ENCODE measurements around the gene CNTN2. TPM values are rescaled to one million over a fixed set of nuclear protein-coding genes. Genes with fewer than 3 reads are reported as not detected.

CNTN2 gene
- total RNA-seq, 2 experiments from 2014 or later = not detected

DNA sequence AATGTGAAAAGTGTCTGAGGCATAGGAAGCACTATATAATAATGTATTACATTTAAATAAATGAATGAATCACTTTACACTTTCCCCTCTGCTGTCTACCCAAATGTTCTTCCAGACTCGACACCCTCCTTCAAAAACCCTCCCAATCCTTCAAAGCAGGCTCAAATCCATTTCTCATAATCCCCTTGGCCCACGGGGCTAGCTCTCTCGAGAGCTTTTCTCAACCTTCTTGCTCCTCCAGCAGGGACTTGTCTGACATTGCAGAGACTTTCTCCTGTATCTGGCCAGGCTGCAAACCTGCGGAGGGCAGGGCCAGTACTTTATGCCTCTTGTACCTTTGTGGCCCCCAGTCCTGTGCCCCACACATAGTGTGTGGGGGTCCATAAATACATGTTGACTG, 14.1 kb upstream of the CNTN2 start:
- no peaks in the 10 kb centered on the region for H3K36me3 Mint-ChIP-seq (ENCODE audit: low read depth)
- no peak overlapping the region for H3K4me3 Mint-ChIP-seq
- H3K9me3 Mint-ChIP-seq = no peaks in the 10 kb centered on the region
- H3K4me1 Mint-ChIP-seq = no peaks in the 10 kb centered on the region
- no peak for DNase-seq
- POLR2A ChIA-PET = no interaction called here
- H3K27me3 Mint-ChIP-seq = peaks cover 4% of the 10 kb centered on the region
- CTCF ChIA-PET = interaction anchor here (0.5 to 1.6 kb wide), 3 partner anchors 32 to 270 kb away, joined by 3 to 9 read pairs (median 6); no protein-coding TSS in a partner anchor
- no peak overlapping the region for H3K27ac Mint-ChIP-seq

DNA sequence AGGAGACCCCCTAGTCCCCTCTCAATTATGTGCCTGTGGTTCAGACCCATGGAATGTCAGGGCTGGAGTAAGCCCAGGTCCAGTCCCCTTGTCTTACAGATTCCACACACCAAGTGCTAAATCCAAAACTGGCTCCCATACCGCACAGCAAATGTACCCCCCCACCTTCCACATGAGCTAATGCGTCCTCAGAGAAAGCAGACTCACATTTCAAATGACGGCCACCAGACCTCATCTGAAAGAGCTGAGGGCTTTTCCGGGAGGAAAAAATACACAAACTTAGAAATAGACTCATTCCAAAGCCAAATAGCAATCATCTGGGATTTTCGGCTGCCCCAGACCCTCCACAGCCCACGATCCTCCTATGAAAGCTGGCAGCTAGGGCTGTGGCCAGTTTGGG, 12.8 kb upstream of the CNTN2 start:
- H3K36me3 Mint-ChIP-seq (ENCODE audit: low read depth) = no peaks in the 10 kb centered on the region
- H3K4me1 Mint-ChIP-seq = no peaks in the 10 kb centered on the region
- no peak for DNase-seq
- CTCF ChIA-PET = interaction anchor here (1.2 kb wide), 1 partner anchor 41 kb away, joined by 3 read pairs; no protein-coding TSS in a partner anchor
- H3K27ac Mint-ChIP-seq = no peak overlapping the region
- POLR2A ChIA-PET = interaction anchor here (1.6 kb wide), 1 partner anchor 9 kb away, joined by 3 read pairs; no protein-coding TSS in a partner anchor
- no peaks in the 10 kb centered on the region for H3K9me3 Mint-ChIP-seq
- H3K4me3 Mint-ChIP-seq = no peak overlapping the region
- peaks cover 4% of the 10 kb centered on the region for H3K27me3 Mint-ChIP-seq

DNA sequence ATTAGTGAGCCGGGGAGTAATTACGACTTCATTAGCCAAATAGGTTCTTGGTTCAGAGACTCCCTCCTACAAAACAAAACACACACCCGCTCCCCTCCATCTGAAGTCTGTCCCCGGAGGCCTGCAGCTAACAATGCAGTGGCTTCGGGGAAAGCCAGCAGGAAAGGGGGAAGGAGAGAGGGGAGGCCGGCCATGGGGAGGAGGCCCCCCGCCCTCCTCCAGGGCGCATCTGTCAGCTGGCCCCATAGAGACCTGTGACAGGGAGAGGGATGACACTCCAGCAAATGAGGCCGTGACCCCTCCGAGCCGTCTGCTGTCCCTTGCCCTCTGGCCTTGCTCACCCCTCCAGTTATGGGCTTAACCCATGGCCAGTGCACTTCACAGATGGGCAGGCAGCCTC, 12.1 kb upstream of the CNTN2 start:
- CTCF ChIA-PET = interaction anchor here (1.2 kb wide), 1 partner anchor 42 kb away, joined by 3 read pairs; no protein-coding TSS in a partner anchor
- no peak for DNase-seq
- POLR2A ChIA-PET = interaction anchor here (0.6 to 1.6 kb wide), 2 partner anchors 9 to 125 kb away, joined by 3 read pairs; no protein-coding TSS in a partner anchor
- no peaks in the 10 kb centered on the region for H3K9me3 Mint-ChIP-seq
- no peak overlapping the region for H3K27ac Mint-ChIP-seq
- H3K36me3 Mint-ChIP-seq (ENCODE audit: low read depth) = no peaks in the 10 kb centered on the region
- H3K4me1 Mint-ChIP-seq = no peaks in the 10 kb centered on the region
- H3K27me3 Mint-ChIP-seq = peaks cover 4% of the 10 kb centered on the region
- H3K4me3 Mint-ChIP-seq = no peak overlapping the region

DNA sequence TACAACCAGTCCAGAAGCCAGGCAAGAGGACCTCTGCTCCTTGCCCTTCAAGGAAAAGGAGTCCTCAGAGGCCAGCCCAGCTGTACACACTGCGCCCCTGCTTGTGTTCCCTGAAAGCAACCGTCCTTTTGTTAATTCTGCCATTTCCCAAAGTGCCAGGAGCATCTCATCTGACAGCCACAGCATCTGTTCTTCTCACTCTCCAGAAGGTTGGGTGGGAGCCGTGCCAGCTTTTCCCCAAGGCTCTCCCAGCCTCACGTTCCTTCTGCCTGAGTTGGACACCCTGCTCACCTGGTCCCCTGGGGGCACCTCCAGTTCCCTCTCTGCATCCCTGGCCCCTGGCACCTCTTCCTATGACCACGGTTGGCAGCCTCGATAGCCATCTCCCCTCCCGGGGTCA, 10.5 kb upstream of the CNTN2 start:
- DNase-seq = no peak
- no peak overlapping the region for H3K27ac Mint-ChIP-seq
- H3K9me3 Mint-ChIP-seq = no peaks in the 10 kb centered on the region
- H3K4me3 Mint-ChIP-seq = no peak overlapping the region
- ChIA-PET POLR2A (no interaction called here), CTCF (interaction anchor here (1.2 kb wide), 1 partner anchor 321 kb away, joined by 3 read pairs; no protein-coding TSS in a partner anchor)
- no peaks in the 10 kb centered on the region for H3K4me1 Mint-ChIP-seq
- no peaks in the 10 kb centered on the region for H3K36me3 Mint-ChIP-seq (ENCODE audit: low read depth)
- H3K27me3 Mint-ChIP-seq = peaks cover 2% of the 10 kb centered on the region

DNA sequence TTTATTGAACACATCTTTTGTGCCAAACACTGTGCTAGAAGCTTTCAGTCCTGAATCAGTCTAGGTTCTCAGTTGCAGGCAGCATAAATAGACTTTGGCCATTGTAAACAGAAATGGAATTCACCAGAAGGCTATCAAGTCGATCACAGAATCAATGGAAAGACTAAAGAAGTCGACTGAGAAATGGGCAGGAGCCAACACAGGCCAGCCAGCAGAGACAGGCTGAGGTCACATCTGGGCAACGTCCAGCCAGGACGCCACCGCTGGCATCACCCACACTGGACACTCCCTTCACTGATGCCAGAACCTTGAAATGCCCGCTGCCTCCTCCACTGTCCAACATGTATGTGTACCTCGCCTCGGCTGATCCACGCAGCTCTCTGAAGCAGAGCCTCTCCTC, 5.5 kb upstream of the CNTN2 start:
- H3K36me3 Mint-ChIP-seq (ENCODE audit: low read depth) = no peaks in the 10 kb centered on the region
- ChIA-PET CTCF (no interaction called here), POLR2A (no interaction called here)
- no peak overlapping the region for H3K4me3 Mint-ChIP-seq
- H3K4me1 Mint-ChIP-seq = no peaks in the 10 kb centered on the region
- no peak overlapping the region for H3K27ac Mint-ChIP-seq
- no peak for DNase-seq
- H3K27me3 Mint-ChIP-seq = peaks cover 19% of the 10 kb centered on the region
- no peaks in the 10 kb centered on the region for H3K9me3 Mint-ChIP-seq

DNA sequence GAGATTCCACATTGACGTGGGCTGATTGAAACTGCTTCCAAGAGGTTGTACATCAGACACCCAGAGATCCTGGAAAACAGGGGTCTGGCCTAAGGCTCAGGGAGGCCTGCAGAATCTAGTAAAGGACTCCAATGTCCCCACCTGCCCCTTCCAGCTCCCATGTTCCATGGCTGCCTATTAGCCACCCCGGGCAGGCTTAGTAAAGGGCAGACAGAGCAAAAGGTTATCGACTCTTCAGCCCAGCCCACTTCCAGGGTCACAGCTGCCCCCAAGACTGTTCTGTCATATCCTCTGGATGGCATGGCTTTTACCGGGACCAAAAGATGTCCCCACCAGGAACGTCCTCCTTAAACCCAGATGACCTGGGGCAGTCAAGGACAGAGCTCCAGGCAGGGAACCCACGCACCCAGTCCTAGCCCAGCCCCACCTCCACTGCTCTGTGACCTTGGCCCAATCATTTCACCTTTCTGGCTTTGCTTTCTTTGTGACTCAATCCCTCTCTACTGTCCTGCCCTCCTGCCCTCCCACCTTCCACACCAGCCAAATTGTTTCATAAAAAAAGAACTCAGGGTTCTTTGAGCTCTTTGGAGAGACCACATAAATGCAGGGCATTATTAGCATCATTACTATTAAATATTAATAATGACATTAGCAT, 4.8 kb upstream of the CNTN2 start:
- CTCF ChIA-PET = interaction anchor here (1.4 to 3.8 kb wide), 2 partner anchors 23 to 36 kb away, joined by 3 to 19 read pairs; no protein-coding TSS in a partner anchor
- Mint-ChIP-seq H3K9me3 (no peaks in the 10 kb centered on the region), H3K4me1 (no peaks in the 10 kb centered on the region), H3K27ac (no peak overlapping the region), H3K4me3 (no peak overlapping the region), H3K27me3 (peaks cover 23% of the 10 kb centered on the region), H3K36me3 (ENCODE audit: low read depth) (no peaks in the 10 kb centered on the region)
- no peak for DNase-seq
- POLR2A ChIA-PET = no interaction called here

DNA sequence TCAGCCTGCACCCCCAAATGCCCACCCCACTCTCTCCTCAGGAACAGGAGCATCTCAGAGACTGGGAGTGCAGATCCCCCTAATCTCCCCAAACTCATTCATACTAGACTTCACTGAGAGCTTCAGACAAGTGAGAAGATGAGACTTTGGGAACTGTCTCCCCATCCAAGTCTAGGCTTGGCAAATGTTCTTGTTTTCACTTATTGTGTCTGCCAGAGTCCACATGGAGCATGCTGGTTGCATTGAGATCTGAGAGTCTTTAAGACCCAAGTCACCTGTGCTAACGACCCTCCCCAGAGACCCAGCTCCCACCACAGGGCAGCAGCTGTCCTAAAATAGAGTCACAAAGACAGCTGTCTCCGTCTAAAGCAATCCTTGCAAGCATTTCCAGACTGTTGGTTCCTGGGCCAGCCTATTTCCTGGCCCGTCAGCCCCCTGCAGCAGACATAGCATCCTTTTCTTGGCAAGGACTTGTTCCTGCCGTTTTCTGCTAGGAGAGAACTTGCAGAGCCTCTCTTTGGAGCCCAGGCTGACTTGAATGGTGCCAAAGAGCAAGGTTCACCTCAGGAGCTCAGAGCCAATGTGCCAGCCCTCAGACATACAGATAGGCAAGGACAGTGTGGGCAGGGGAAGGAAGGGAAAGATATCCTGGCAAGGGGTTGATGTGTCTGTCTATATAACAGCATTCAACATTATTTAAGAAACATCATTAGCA, 1.9 kb upstream of the CNTN2 start:
- DNase-seq = no peak
- Mint-ChIP-seq H3K27me3 (peaks cover 47% of the 10 kb centered on the region), H3K9me3 (no peaks in the 10 kb centered on the region), H3K36me3 (ENCODE audit: low read depth) (no peaks in the 10 kb centered on the region), H3K4me1 (no peaks in the 10 kb centered on the region), H3K4me3 (no peak overlapping the region), H3K27ac (no peak overlapping the region)
- POLR2A ChIA-PET = no interaction called here
- CTCF ChIA-PET = interaction anchor here (3.8 kb wide), 1 partner anchor 20 kb away, joined by 19 read pairs; no protein-coding TSS in a partner anchor

DNA sequence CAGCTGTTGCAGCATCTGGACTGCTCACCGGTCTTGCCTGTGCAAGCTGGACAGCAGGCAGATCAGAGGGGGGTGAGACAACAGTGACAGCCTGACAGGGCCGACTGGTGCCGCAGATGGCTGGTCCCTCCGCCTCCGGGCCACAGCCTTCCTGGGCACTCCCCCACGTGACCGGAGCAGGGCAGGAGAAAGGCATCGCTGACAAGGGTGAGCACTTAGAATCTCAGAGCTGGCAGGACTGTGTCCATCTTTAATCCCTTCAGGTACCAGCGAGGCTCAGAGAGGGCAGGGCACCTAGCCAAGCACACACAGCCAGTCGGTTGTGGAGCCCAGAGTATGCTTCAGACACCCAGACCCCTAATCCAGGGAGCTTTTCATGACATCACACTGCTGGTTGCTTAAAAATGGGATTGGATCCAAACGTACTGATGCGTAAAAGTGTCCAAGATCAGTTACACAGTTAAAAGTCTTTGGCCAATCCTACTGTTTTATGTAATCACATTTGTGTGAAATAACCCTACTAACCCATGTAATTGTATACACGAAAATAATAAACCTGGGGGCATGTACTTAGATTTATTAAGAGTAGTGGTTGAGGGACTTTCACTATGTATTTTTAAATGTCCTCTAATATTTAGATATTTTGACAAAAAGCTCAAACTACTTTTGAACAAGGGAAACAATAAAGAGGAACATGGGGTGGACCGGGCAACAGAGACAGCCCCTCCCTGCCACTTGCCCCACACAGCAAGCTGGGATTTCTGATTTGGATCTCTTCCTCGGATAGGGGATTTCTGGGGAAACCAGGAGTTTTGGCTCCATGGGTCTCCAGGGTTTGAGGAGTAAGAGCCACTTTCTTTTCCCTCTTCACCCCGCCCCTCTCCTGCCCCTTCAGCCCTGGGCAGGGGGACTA, 758 bp upstream of the CNTN2 start:
- Mint-ChIP-seq H3K27ac (no peak overlapping the region), H3K4me1 (no peaks in the 10 kb centered on the region), H3K27me3 (peaks cover 51% of the 10 kb centered on the region), H3K9me3 (no peaks in the 10 kb centered on the region), H3K36me3 (ENCODE audit: low read depth) (no peaks in the 10 kb centered on the region), H3K4me3 (no peak overlapping the region)
- POLR2A ChIA-PET = no interaction called here
- no peak for DNase-seq
- CTCF ChIA-PET = interaction anchor here (0.7 kb wide), 1 partner anchor 18 kb away, joined by 3 read pairs; no protein-coding TSS in a partner anchor

DNA sequence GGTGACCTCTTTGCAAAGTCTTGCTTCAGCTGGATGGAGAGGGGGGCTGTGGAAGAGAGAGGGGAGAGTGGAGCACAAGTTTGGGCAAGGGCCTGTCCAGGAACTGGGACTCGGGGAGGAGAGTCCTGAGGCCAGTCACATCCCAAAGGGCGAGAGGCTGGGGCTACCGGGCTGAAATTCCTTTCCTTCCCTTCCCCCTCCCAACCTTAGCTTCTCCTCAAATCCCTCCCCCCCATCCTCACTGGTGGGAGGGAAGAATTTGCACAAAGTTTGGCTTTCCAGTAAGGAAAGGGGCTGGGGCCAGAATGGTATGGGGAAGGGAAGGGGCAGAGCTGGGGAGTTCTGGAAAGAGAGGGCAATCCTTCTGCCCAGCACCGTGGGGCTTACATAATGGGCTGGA, 854 bp downstream of the CNTN2 start:
- Mint-ChIP-seq H3K4me1 (no peaks in the 10 kb centered on the region), H3K27me3 (peaks cover 51% of the 10 kb centered on the region), H3K4me3 (no peak overlapping the region), H3K36me3 (ENCODE audit: low read depth) (no peaks in the 10 kb centered on the region), H3K9me3 (no peaks in the 10 kb centered on the region), H3K27ac (no peak overlapping the region)
- DNase-seq = no peak
- ChIA-PET CTCF (no interaction called here), POLR2A (no interaction called here)

DNA sequence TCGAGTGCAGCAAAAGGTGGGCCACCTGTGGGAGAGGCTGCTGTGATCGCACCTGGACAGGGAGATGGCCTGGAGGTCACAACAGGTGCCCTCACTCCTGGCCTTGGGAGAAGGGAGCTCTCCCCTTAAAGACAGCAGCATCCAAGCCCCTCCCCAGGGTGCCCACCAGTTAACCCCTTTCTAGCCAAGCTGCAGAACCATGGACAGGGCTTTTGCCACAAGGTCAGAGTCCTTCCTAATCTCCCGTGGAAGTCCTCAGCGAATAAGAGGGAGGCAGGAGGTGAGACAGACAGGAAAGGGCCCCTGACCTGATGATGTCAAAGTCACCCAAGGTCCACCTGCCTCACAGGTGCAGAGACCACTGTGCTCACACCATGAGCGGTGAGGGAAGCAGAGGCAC, 1.7 kb downstream of the CNTN2 start:
- CTCF ChIA-PET = no interaction called here

DNA sequence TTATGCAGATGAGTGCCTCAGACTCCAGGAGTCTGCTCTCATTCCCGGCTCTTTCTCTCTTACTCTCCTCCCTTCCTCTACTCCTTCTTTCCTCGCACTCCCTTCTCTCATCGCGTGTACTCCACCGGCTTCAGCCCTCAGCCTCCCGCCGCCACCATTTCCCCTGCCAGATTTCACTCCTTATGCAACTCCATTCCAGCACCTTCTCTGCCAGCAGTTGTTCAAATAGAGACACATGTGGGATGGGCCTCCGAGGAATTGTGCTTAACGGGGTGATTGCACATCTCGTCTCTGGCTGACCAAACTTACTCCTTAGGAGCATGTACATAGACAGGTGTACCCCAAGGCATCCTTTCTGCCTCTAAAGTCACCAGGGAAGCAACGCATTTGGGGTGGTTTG, 2.1 kb downstream of the CNTN2 start:
- ChIA-PET CTCF (no interaction called here), POLR2A (no interaction called here)
- H3K36me3 Mint-ChIP-seq (ENCODE audit: low read depth) = no peaks in the 10 kb centered on the region
- DNase-seq = no peak
- H3K27ac Mint-ChIP-seq = no peak overlapping the region
- H3K27me3 Mint-ChIP-seq = peaks cover 50% of the 10 kb centered on the region
- H3K4me1 Mint-ChIP-seq = no peaks in the 10 kb centered on the region
- H3K9me3 Mint-ChIP-seq = no peaks in the 10 kb centered on the region
- H3K4me3 Mint-ChIP-seq = no peak overlapping the region

More for the DNA sequence above, 1.7 kb downstream of the CNTN2 start:
- Mint-ChIP-seq H3K9me3 (no peaks in the 10 kb centered on the region), H3K27me3 (peaks cover 51% of the 10 kb centered on the region), H3K27ac (no peak overlapping the region), H3K36me3 (ENCODE audit: low read depth) (no peaks in the 10 kb centered on the region), H3K4me1 (no peaks in the 10 kb centered on the region), H3K4me3 (no peak overlapping the region)
- POLR2A ChIA-PET = no interaction called here
- DNase-seq = no peak

DNA sequence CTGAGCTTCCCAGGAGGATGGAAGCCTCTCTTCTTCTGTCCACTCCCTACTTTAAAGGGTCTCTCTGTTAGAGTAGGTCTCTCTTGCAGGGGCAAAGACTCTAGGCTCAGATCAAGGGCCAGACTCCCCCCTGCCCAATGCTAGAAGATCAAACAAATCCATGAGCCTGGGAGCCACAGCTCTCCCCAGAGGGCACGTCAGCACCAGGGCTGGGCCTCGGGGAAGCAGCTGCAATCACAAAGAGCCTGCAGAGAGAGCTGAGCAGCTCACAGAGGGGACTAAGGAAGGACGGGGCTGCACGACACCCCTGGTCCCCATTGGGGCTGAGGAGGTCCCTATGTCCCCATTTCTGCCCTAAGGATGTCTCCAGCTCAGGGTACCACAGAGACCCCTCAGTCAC, 3.9 kb downstream of the CNTN2 start:
- Mint-ChIP-seq H3K27me3 (peaks cover 38% of the 10 kb centered on the region), H3K27ac (no peak overlapping the region), H3K4me1 (no peaks in the 10 kb centered on the region), H3K36me3 (ENCODE audit: low read depth) (no peaks in the 10 kb centered on the region), H3K9me3 (no peaks in the 10 kb centered on the region), H3K4me3 (no peak overlapping the region)
- ChIA-PET POLR2A (no interaction called here), CTCF (interaction anchor here (1.0 to 1.1 kb wide), 2 partner anchors 15 to 58 kb away, joined by 3 to 4 read pairs; no protein-coding TSS in a partner anchor)
- no peak for DNase-seq

DNA sequence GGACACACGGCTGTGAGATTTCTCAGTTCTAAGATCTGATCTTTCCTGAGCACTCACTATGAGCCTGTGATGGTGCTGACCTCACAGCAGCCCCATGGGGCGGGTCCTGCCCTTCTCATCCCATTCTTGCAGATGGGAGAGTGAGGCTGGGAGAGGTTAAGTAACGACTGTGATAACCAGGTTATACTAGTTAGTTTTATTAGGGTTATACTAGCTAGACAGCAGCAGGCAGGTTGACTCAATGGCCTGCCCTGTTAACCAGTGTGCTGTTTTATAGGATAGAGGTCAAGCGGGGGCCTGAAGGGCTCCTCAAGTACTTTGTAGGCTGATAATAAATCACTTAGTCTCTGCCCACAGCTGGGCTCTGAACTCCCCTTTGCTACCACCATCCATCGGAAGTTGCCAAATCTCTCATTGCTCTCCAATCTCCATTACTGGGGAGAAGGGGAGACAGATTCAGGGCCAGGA, 4.8 kb downstream of the CNTN2 start:
- peaks cover 29% of the 10 kb centered on the region for H3K27me3 Mint-ChIP-seq
- no peaks in the 10 kb centered on the region for H3K9me3 Mint-ChIP-seq
- POLR2A ChIA-PET = no interaction called here
- no peak overlapping the region for H3K4me3 Mint-ChIP-seq
- H3K27ac Mint-ChIP-seq = no peak overlapping the region
- H3K4me1 Mint-ChIP-seq = no peaks in the 10 kb centered on the region
- no peak for DNase-seq
- CTCF ChIA-PET = interaction anchor here (0.6 to 2.7 kb wide), 2 partner anchors 14 to 541 kb away, joined by 3 to 14 read pairs; no protein-coding TSS in a partner anchor
- no peaks in the 10 kb centered on the region for H3K36me3 Mint-ChIP-seq (ENCODE audit: low read depth)

Data from activated CD4-positive, alpha-beta memory T cell treated with anti-CD3 and anti-CD28 coated beads, Interleukin-2, amount 10 ng/mL, durations not matched to agents 7 days and 5 days (primary cell).